Measurements from ENCODE around the gene KDM4B. TPM values are rescaled to one million over a fixed set of nuclear protein-coding genes. Genes with fewer than 3 reads are reported as not detected.
"Not testable (repeated sequence)": the region's sequence is repeated elsewhere in the genome, so short reads cannot be mapped to it uniquely, and the experiment has no call there.

KDM4B gene
- total RNA-seq, 1 experiment from 2014 or later: 7.2 TPM

- DNase-seq (ENCODE audit: low spot score): no peak
Measured at GRCh38 chr19:5149508-5149907, 180.6 kb downstream of the KDM4B start.

DNA sequence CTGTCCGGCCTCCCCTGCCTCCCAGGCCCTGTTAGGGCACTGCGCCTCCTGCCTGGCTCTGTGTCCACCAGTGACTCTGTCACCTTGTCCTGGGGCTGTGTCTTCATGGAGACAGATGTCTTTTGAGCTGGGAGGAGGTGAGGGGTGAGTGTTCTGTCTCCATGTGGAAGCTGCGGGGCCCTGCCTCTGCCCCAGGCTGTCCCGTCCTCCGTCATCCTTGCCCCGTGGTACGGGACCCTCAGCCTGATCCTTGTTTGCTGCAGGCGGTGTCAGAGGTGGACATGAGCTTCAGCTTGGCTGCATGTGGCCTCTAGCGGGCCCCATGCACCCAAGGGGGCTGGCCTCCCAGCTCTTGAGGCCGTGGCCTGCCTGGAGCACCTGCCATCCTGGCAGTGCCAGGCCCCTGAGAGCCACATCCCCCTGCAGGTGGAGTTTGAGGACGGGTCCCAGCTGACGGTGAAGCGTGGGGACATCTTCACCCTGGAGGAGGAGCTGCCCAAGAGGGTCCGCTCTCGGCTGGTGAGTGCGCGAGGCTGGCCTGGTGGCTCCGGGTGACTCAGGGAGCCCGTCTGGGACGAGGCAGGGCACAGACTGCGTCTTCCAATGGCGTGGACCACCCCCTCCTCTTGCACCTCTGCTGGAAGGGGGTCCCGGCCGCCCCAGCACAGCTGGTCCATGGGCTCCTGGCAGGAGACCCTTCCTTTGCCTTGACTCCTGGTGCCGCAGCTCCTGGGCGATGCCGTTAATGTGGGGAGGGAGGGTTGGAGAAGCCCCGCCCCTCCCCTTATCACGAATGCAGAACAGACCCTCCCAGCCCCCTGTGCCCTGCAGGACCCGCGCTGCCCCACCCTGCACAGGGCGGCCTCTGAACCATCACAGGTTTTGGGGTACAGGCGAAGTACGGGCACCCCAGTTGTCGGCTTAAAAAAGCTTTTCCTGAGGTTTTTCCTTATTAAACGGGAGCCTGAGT lies 181.3 kb downstream of the KDM4B start:
- no peak for DNase-seq (ENCODE audit: low spot score)

GRCh38 chr19:5150902-5151741 lies 182.2 kb downstream of the KDM4B start:
- DNase-seq (ENCODE audit: low spot score): no peak

- DNase-seq (ENCODE audit: low spot score): no peak
Measured at GRCh38 chr19:5152013-5152763, 183.3 kb downstream of the KDM4B start.

GRCh38 chr19:5152767-5153532 lies 184.0 kb downstream of the KDM4B start:
- no peak for DNase-seq (ENCODE audit: low spot score)

DNA sequence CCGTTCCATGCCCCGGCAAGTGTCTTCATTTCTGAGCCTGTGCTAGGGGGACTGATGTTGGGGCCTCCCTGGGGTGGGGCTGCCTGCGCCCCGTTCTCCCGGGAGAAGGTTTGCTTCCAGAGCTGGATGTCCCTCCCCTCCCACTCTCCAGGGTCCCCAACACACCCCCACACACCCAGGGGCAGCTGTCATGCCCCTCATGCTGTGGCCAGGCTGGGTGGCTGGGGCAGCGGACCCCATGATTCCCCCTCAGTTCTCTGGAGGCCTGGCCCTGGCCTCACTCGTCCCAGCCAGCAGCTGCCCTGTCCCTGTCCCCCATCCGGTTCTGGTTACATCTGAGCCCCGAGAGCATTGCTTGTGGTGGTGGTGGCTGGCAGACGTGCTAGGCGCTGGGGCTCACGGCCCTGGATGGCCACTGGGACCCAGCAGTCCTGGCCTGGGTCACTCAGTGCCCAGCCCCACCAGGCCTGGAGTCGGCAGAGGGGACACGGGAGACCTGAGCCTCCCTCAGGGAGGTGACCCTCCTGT lies 184.8 kb downstream of the KDM4B start:
- DNase-seq (ENCODE audit: low spot score): no peak

GRCh38 chr19:5154129-5154798 lies 185.4 kb downstream of the KDM4B start:
- DNase-seq (ENCODE audit: low spot score): no peak

DNA sequence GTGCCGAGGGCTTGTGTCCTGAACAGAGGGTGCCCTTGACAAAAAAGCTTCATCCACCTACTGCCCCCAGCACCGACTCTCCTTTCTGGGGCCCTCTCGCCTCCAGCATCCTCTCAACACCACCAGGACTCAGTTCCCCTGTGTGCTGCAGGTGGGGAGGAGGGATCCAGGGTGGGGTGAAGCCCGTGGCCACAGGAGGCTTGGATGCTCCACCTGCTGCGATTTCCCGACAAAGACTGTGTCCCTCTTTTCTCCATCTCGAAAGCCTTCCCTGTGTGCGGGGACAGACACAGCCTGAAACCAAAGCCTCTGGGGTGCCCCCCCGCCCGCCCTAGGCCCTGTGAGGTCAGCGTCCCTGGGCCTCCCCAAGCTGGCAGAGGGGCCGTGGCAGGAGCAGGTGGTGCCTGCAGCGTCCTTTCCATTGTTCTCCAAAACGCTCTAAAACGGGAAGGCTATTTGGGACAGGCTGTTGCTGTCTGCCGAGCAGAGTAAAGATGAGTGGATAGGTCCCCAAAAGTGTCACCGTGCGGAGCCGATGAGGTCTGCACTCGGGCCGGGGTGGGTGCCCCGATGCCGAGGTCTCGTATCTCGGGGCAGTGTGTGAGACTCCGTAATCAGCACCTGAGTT lies 186.0 kb downstream of the KDM4B start:
- no peak for DNase-seq (ENCODE audit: low spot score)

DNA sequence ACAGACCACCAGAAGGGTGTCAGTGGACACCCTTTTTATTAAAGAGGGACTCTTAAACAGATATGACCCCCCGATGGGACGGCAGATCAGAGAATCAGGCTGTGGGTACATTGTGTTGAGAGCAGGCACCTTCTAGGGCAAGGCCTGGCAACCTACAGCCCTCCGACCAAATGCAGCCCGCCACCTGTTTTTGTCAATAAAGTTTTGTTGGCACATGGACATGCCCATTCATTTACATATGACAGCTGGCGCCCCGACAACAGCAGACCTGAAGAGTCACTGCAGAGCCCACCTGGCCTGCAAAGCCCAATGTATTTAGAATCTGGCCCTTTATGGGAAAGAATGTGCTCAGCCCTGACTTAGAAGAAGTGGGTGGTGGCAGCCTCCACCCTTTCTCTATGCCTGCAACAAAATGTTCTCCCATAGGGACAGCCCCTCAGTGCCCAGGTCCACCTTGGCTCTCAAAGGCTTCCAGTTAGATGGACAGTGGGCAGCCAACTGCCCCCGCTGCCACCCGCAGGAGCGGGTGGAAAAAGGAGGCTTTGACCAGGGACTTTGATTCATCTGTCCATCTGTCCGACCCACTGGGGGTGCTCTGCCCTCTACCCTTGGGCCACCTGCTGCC lies 186.8 kb downstream of the KDM4B start:
- DNase-seq (ENCODE audit: low spot score): no peak

GRCh38 chr19:5156231-5156986 lies 187.5 kb downstream of the KDM4B start:
- no peak for DNase-seq (ENCODE audit: low spot score)

- DNase-seq (ENCODE audit: low spot score): no peak
Measured at GRCh38 chr19:5157186-5157585, 188.3 kb downstream of the KDM4B start.

DNA sequence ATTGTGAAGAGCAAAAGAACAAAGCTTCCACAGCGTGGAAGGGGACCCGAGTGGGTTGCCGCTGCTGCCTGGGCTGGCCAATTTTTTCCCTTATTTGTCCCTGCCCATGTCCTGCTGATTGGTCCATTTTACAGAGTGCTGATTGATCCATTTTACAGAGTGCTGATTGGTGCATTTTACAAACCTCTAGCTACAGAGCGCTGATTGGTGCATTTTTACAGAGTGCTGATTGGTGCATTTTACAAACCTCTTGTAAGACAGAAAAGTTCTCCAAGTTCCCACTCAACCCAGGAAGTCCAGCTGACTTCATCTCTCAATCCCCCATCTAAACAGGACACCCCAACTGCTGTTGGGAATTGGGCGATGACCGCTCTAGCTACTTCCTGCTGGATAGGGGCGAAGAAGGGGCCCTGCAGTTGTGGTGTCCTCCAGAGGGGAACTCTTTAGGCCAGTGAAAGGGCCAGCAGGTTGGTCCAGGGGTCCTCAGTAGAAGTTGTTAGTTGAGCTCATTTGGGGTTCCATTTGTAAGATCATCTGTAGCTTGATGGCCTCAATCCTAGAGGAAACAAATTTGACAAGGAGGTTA lies 189.7 kb downstream of the KDM4B start:
- not testable (repeated sequence) for DNase-seq (ENCODE audit: low spot score)

DNA sequence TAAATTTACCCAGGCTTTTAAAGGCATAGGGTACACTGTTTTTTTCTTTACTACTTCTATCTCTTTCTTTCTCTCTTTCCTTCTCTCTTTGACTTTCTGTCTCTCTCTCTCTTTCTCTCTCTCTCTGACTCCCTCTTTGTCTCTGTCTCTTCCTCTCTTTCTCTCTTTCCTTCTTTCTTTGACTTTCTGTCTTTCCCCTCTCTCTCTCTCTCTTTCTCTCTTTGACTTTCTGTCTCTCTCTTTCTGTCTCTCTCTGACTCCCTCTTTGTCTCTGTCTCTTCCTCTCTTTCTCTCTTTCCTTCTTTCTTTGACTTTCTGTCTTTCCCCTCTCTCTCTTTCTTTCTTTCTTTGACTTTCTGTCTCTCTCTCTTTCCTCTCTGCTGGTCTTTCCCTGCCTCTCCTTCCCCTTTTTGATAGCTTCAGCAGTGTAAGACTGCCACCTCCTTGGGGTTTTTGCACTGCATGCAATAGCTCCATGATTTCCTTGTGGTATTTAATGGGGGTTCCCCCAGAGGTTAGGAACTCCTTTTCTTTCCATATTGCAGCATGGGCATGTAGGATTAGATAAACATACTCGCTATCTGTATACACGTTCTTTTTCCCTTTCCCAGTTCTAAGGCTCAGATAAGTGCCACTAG lies 191.4 kb downstream of the KDM4B start:
- not testable (repeated sequence) for DNase-seq (ENCODE audit: low spot score)

DNA sequence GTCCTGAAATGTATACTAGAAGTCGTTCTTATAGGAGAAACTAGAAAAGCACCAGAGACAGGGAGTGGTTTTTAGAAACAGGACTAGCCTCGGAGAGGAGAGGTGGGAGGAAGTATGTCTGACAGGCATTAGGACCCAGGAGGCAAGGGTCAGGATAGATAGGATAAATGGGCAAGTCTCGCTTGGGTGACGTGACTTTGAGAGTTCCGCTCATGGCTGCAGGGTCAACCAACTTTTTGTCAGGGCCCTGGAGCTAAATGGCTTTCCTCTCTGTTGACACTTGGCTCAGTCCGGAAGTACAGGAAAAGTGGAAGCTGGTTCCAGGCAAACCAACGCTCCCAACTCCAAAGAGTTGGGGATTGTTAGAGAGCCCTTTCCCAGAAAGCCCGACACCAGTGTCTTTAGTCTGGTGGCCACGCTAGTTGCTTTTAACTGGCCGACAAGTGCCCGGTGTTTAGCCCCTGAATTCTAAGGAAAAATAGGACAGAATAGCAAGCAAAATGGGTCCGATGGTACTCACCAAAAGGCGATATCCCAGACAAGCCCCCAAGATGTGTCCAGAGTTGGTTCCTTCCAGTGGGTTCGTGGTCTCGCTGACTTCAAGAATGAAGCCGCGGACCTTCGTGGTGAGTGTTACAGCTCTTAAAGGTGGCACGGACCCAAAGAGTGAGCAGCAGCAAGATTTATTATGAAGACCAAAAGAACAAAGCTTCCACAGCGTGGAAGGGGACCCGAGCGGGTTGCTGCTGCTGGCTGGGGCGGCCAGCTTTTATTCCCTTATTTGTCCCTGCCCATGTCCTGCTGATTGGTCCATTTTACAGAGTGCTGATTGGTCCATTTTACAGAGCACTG lies 196.2 kb downstream of the KDM4B start:
- DNase-seq (ENCODE audit: low spot score): not testable (repeated sequence)

- DNase-seq (ENCODE audit: low spot score): no peak
Measured at GRCh38 chr19:5165697-5166019, 196.7 kb downstream of the KDM4B start.

- no peak for DNase-seq (ENCODE audit: low spot score)
Measured at GRCh38 chr19:5166262-5166661, 197.3 kb downstream of the KDM4B start.

DNA sequence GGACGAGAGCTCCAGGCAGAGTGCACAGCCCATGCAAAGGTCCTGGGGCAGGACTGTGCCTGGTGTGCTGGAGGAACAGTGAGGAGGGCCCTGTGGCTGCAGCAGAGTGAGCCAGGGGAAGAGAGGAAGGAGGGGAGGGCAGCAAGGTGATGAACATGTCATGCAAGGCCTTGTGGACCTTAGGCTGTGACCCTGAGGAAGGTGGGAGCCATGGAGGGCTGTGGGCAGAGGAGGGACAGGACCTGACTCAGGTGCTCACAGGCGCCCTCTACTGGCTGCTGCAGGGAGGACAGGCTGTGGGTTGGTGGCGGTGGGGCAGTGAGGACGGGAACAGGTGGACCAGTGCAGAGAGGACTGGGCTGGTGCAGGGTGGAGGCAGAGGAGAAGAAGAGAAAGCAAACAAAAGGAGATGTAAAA lies 201.4 kb downstream of the KDM4B start:
- DNase-seq (ENCODE audit: low spot score): no peak

All from H4 (cell line).